ENCODE results near the gene GABPA.

DNA sequence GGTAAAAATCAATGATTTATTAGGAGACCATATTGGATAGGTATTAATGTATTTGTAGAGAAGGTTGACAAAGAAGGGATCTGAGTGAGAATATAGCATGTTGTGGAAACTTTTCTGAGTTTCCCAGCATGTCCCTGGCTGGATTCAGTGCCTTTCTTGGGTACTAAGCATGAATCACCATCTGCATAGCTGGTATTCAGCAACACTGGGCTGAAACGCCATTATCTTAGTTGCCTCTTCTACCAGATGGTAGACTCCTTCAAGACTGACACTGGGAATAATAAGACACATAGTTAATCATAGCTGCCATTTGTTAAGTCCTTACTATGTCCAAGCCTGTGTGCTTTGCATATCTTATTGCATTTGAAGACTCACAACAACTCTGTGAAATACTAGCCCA lies 45.5 kb upstream of the GABPA start:
- TF ChIP-seq TAF1 (IDR thresholded peaks at IDR 0.05; ENCODE audit: low read depth, low read length) = no peak
- no peak for TF ChIP-seq POLR2A (IDR thresholded peaks at IDR 0.05; ENCODE audit: low read depth, low read length)

All from GM12891 (cell line).